Measurements from ENCODE around the gene LECT2.

Gene LECT2

DNA sequence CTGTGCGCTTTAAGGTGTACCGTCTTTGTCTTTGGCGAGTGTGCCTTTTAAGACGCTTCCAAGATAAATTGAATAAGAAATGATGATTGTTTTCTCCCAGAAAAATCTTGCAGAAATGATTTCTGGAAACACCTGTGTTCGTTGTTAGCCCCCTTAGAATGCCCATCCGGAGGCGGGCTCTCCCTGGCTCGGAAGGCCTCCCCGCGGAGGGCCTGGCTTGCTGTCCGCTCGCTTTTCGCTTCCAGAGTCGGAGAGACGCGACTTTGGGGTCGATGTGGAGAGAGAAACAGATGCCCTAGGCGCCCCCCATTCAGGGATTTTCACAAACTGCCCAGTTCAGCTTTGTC, 23.9 kb downstream of the LECT2 start:
- DNase-seq, result peak; percentile 37

- DNase-seq, result peak; percentile 58
Observed at GRCh38 chr5:135930029-135930948, 24.5 kb downstream of the LECT2 start.

- no peak for DNase-seq
Observed at GRCh38 chr5:135921388-135921787, 33.4 kb downstream of the LECT2 start.

- DNase-seq, result no peak
Observed at GRCh38 chr5:135920199-135920598, 34.6 kb downstream of the LECT2 start.

- DNase-seq, result no peak
Observed at GRCh38 chr5:135916638-135917263, 38.0 kb downstream of the LECT2 start.

DNA sequence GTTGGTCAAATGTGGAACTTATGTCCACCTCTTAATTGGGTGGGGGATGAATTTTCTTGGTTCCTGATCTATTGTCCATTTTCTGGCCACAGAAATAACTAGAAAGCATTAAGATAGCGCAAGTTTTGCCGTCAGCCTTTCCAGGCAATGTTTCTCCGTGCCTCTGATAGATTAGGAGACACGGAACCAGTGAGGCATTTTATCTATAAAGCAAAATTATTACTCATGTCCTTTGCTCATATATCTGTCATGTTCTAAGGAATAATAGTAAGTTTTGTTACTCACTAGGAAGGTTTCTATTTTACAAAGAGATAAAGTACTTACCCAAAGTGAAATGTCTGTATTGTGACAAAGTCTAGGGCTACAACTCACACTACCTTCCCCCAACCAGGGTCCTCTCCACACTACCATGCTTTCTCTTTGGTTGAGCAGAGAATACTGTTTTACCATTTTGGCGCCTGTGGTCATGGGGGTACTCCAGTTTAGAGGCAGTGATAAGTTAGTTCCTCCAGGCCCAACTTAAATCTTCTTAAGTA, 39.2 kb downstream of the LECT2 start:
- DNase-seq, result no peak

DNA sequence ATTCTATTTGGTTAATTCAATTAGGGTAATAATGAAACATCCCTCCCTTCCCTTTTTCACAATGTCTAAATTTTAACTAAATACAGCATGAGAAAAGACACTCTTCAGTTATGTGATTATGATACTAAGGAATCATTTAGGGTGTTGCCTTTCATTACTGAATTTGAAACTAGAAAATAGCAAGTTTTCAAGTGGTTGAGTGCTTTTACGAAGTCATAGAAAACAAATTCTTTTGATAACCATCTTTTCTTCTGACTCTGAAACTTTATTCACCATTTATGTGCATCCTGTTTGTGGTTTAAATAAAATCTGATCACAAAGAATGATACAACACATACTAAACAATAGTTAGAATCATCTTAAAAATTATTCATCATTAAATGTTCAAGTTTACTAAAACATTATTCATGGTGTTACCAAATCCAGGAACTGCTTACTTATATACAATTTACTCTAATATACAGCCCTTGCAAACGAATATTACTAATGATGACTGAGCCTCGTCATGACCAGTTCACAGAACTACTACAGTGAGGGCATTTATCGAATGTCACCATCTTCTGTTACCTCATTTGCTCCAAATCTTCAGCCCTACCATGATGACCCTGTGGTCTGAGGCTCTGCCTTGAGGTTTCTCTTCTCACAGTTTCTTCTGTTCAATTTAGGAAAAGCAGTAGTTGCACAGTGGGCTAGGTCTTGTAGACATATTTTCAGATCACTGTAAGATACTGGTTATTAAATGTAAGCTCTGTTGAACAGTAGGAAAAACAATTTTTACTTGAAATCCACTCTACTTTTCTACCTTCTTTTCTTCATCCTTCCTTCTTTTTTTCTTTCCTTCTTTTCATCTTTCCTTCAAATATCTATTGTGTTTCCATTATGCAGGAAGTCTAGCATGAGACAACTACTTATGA, 40.8 kb downstream of the LECT2 start:
- no peak for DNase-seq

GRCh38 chr5:135905144-135905543, 49.6 kb downstream of the LECT2 start:
- DNase-seq, result no peak

DNA sequence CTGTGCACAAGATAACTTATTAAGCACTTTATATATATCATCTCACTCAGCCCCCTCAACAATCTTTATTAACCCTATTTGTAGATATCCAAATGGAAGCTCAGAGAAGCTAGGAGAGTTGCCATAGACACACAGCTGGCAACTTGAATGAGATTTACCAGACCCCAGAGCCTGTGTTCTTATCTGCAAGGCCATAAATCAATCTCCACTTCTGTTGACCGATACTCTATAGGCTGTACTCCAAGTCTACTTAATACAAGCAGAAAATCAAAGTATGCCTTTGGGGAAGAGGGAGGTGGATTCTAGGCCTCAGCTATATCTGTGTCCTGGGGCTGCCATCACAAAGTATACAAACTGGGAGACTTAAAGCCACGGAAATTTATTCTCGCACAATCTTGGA, 53.1 kb downstream of the LECT2 start:
- DNase-seq, result no peak

GRCh38 chr5:135900276-135900675, 54.5 kb downstream of the LECT2 start:
- DNase-seq, result no peak

- no peak for DNase-seq
Observed at GRCh38 chr5:135898651-135899050, 56.1 kb downstream of the LECT2 start.

Measured in eye (tissue), 1 donor.